ENCODE data around the gene ELK1. TPM values are rescaled to one million over a fixed set of nuclear protein-coding genes. Genes with fewer than 3 reads are reported as not detected.

ELK1 gene
- total and polyA plus RNA-seq, 2 experiments from 2014 or later, result 19.2 to 39.5 TPM

- no peaks in the 10 kb centered on the region for H3K36me3 Mint-ChIP-seq (ENCODE audit: low read depth)
- peaks cover 9% of the 10 kb centered on the region for H3K27me3 Mint-ChIP-seq (ENCODE audit: insufficient read depth, low read depth, poor library complexity)
- H3K27ac ChIP-seq (ENCODE audit: low read depth), result no peak overlapping the region
- H4K20me1 ChIP-seq (replicated peaks; ENCODE audit: insufficient read depth), result no peaks in the 10 kb centered on the region
- H3K27ac Mint-ChIP-seq, result no peak overlapping the region
- H3K4me1 ChIP-seq (ENCODE audit: insufficient read depth), result no peaks in the 10 kb centered on the region
- no peaks in the 10 kb centered on the region for H3K36me3 ChIP-seq (ENCODE audit: insufficient read depth)
- H3K9me2 ChIP-seq (ENCODE audit: insufficient read depth), result no peaks in the 10 kb centered on the region
- H3K4me2 ChIP-seq, result peak overlapping the region; percentile 67
- DNase-seq (ENCODE audit: low spot score), result no peak
- TF ChIP-seq EZH2 (IDR thresholded peaks at IDR 0.05; ENCODE audit: low read depth, unreplicated experiment) (no peak), REST (IDR thresholded peaks at IDR 0.05; ENCODE audit: unreplicated experiment) (no peak), CREB1 (CRISPR knock-in tag; IDR thresholded peaks at IDR 0.05; ENCODE audit: low read depth) (no peak), JUNB (IDR thresholded peaks at IDR 0.05; ENCODE audit: unreplicated experiment) (no peak), CTCF (conservative IDR thresholded peaks at IDR 0.05; ENCODE audit: low read depth in 2 of 2) (no peak), POLR2AphosphoS5 (IDR thresholded peaks at IDR 0.05; ENCODE audit: low read depth) (no peak), STAT1 (IDR thresholded peaks at IDR 0.05; ENCODE audit: unreplicated experiment) (no peak), ETS1 (IDR thresholded peaks at IDR 0.05) (no peak), ZNF331 (CRISPR knock-in tag; IDR thresholded peaks at IDR 0.05; ENCODE audit: low read depth) (no peak), EZH2phosphoT487 (IDR thresholded peaks at IDR 0.05; ENCODE audit: unreplicated experiment) (no peak), ZNF462 (CRISPR knock-in tag; IDR thresholded peaks at IDR 0.05) (no peak), ZNF114 (CRISPR knock-in tag; IDR thresholded peaks at IDR 0.05) (no peak), NANOG (IDR thresholded peaks at IDR 0.05; ENCODE audit: borderline replicate concordance) (no peak)
- no peaks in the 10 kb centered on the region for H3F3A ChIP-seq (replicated peaks; ENCODE audit: low read depth)
- no peaks in the 10 kb centered on the region for H3K9me3 Mint-ChIP-seq
- H3K79me2 ChIP-seq (replicated peaks; ENCODE audit: insufficient read depth), result no peaks in the 10 kb centered on the region
- ATAC-seq, result no peak
- H3K4me1 Mint-ChIP-seq, result peaks cover 18% of the 10 kb centered on the region
- H3K4me3 Mint-ChIP-seq, result peak overlapping the region; percentile 58
- H3K27me3 ChIP-seq (ENCODE audit: insufficient read depth), result no peaks in the 10 kb centered on the region
- H2AFZ ChIP-seq, result no peak overlapping the region
- H3K4me3 ChIP-seq, result peak overlapping the region; percentile 51
These were observed 31.4 kb downstream of the ELK1 start for GRCh38 chrX:47618923-47619485.

Measured in GM23338 (cell line).